ENCODE results near the gene WAC.

DNA sequence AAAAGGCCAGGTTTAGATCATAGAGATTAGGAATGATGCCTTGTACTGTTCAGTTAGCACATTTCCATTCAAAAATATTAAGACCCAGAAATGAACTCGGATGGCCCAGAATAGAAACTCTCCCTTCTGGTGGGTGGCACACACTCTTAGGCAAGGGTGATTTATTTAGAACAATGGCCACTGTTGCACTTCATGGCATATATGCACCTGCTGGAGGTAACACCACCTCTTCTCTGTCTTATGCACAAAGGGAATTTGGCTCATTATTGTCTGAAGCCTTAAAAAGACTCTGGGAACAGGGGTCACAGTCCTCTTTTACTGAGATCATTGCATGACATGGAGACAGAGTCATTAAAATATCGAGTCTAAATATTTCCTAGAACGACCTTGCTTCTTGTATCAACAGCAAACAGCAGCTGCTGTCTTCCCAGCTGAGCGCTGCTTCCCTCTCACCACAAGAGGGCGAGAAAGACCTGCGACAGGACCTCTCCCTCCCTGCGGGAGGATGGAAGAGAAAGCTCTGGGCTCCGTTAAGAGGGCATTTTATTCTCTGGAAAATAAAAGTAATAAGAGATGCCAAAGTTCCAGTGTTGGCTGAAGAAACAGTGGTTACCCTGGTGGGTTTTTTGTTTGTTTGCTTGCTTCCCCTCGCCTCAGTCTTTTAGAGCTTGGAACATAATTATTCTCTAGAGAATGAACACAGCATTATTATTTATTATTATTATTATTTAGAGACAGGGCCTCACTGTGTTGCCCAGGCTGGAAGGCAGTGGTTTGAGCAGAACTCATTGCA lies 130.9 kb downstream of the WAC start:
- TF ChIP-seq ETV6 (IDR thresholded peaks at IDR 0.05; ENCODE audit: borderline replicate concordance in 1 of 2, low read depth in 2 of 2, low read length in 1 of 2) = no peak
- no peak for TF ChIP-seq ETV6 (CRISPR knock-in tag; IDR thresholded peaks at IDR 0.05; ENCODE audit: borderline replicate concordance)
- TF ChIP-seq, protein P1, sequence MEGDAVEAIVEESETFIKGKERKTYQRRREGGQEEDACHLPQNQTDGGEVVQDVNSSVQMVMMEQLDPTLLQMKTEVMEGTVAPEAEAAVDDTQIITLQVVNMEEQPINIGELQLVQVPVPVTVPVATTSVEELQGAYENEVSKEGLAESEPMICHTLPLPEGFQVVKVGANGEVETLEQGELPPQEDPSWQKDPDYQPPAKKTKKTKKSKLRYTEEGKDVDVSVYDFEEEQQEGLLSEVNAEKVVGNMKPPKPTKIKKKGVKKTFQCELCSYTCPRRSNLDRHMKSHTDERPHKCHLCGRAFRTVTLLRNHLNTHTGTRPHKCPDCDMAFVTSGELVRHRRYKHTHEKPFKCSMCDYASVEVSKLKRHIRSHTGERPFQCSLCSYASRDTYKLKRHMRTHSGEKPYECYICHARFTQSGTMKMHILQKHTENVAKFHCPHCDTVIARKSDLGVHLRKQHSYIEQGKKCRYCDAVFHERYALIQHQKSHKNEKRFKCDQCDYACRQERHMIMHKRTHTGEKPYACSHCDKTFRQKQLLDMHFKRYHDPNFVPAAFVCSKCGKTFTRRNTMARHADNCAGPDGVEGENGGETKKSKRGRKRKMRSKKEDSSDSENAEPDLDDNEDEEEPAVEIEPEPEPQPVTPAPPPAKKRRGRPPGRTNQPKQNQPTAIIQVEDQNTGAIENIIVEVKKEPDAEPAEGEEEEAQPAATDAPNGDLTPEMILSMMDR (IDR thresholded peaks at IDR 0.05 in 2 of 3, conservative IDR thresholded peaks at IDR 0.05 in 1 of 3; ENCODE audit: insufficient read depth in 2 of 3, low read depth in 1 of 3, low read length in 3 of 3) = peak; percentile 94 to 98 (median 98)
- TF ChIP-seq HDAC2 (IDR thresholded peaks at IDR 0.05) = no peak

Measured in K562 (cell line).